Measurements from ENCODE around the gene BBOX1. TPM values are rescaled to one million over a fixed set of nuclear protein-coding genes. Genes with fewer than 3 reads are reported as not detected.

Gene BBOX1
- total RNA-seq, 2 donors from 2014 or later: not detected

DNA sequence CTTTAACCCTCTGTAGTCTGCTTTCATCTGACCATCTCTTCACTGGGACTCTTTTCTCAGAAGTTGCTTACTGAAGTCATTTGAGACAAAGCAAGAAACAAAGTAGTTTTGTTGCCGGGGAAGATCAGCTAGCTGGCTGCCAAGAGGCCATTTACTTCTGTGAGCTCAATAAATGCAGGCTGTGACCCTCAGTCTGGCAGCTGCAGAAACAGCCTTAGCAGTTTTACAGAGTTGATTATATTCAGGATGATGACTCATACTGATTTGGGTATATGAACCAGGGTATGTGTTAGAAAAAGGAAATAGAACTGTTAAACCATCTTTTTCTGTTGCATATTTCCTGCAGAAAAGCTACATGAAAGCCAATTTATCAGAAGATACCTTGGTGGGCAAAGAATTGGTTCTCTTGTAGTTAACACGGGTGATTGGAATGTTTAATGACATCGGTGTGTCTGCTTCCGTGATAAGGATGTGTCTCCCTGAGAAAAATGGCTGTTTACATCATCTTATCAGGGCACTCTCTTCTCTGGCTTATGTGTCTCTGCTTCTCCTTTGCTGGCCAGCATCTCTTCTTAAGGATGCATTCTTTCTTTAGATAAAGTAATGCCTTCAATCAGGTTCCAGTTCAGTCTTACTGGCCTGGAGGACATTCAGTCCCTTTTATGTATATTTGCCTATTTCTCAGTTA, 28.2 kb upstream of the BBOX1 start:
- H3K9me3 Mint-ChIP-seq: peaks cover 0 to 3% of the 10 kb centered on the region in 2 donors

GRCh38 chr11:27013781-27014361, 26.7 kb upstream of the BBOX1 start:
- H3K9me3 Mint-ChIP-seq: peaks cover 0 to 3% of the 10 kb centered on the region in 2 donors
- DNase-seq: no peak
- H3K27ac Mint-ChIP-seq: no peak overlapping the region
- H3K36me3 Mint-ChIP-seq (ENCODE audit: insufficient read depth in 2 of 2): no peaks in the 10 kb centered on the region
- no peaks in the 10 kb centered on the region for H3K4me1 Mint-ChIP-seq (ENCODE audit: low read depth)
- no peak for ATAC-seq (replicated peaks in 1 of 2)
- H3K27me3 Mint-ChIP-seq (ENCODE audit: low read depth): no peaks in the 10 kb centered on the region
- H3K4me3 Mint-ChIP-seq: no peak overlapping the region

More for the DNA sequence above, 28.2 kb upstream of the BBOX1 start:
- H3K27me3 Mint-ChIP-seq (ENCODE audit: low read depth): no peaks in the 10 kb centered on the region
- H3K36me3 Mint-ChIP-seq (ENCODE audit: insufficient read depth in 2 of 2): no peaks in the 10 kb centered on the region
- no peaks in the 10 kb centered on the region for H3K4me1 Mint-ChIP-seq (ENCODE audit: low read depth)
- DNase-seq: no peak
- no peak overlapping the region for H3K4me3 Mint-ChIP-seq
- H3K27ac Mint-ChIP-seq: no peak overlapping the region
- no peak for ATAC-seq (replicated peaks in 1 of 2)

- H3K27ac Mint-ChIP-seq: no peak overlapping the region
- no peaks in the 10 kb centered on the region for H3K27me3 Mint-ChIP-seq (ENCODE audit: low read depth)
- ATAC-seq (replicated peaks in 1 of 2) (no peak), DNase-seq (no peak)
- H3K36me3 Mint-ChIP-seq (ENCODE audit: insufficient read depth in 2 of 2): no peaks in the 10 kb centered on the region
- peaks cover 0 to 1% of the 10 kb centered on the region in 2 donors for H3K9me3 Mint-ChIP-seq
- no peaks in the 10 kb centered on the region for H3K4me1 Mint-ChIP-seq (ENCODE audit: low read depth)
- H3K4me3 Mint-ChIP-seq: no peak overlapping the region
These were observed 21.6 kb upstream of the BBOX1 start for GRCh38 chr11:27018902-27019529.

DNA sequence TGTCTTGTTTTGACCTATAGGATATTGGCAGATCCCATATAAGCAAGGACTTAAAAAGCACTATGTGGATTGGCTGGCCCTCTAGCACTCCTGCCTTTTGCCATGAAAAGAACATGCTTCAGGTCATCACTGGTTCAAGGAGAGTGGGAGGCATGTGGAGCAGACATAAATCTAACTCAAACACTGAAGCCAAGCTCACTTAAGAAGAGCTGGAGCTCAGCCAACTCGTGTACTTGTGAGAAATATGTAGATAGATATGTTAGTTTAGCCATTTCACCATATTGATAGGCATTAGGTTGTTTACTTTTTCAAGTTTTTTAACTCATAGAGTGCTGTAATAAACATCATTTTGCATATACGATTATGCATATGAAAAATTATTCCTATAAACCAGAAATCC, 19.9 kb upstream of the BBOX1 start:
- no peaks in the 10 kb centered on the region for H3K4me1 Mint-ChIP-seq (ENCODE audit: low read depth)
- no peak for ATAC-seq (replicated peaks in 1 of 2)
- H3K36me3 Mint-ChIP-seq (ENCODE audit: insufficient read depth in 2 of 2): no peaks in the 10 kb centered on the region
- DNase-seq: no peak
- H3K27me3 Mint-ChIP-seq (ENCODE audit: low read depth): no peaks in the 10 kb centered on the region
- no peak overlapping the region for H3K4me3 Mint-ChIP-seq
- no peak overlapping the region for H3K27ac Mint-ChIP-seq
- H3K9me3 Mint-ChIP-seq: peaks cover 1 to 4% of the 10 kb centered on the region in 2 donors

DNA sequence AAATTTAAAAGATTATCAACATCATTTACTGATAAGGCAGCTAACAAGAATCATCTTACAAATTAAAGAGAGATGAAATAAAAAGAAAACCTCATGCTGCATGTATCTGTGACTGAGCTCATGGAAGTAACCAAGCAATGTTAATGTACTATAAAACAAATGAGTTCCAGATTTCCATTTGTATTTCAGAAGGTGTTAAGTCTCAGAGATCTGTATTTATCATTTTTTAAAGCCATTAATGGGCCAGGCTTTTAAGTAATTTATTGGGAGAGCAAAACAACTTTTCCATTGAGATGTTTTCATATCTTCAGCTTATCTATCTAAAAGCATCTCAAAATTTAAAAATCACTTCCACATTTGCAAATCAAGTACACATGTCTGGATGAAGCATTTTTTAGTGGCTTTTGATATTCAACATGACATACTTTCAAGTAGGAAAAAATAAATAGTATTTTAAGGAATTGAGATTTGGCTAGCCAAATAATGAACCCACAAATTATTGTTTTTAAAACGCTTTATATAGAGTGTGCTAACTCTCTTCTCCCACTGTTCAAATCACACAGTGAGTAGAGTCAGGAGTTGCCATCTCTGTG, 17.9 kb upstream of the BBOX1 start:
- H3K4me3 Mint-ChIP-seq: no peak overlapping the region
- no peaks in the 10 kb centered on the region for H3K27me3 Mint-ChIP-seq (ENCODE audit: low read depth)
- H3K36me3 Mint-ChIP-seq (ENCODE audit: insufficient read depth in 2 of 2): no peaks in the 10 kb centered on the region
- no peak for DNase-seq
- H3K4me1 Mint-ChIP-seq (ENCODE audit: low read depth): no peaks in the 10 kb centered on the region
- ATAC-seq (replicated peaks in 1 of 2): no peak
- no peak overlapping the region for H3K27ac Mint-ChIP-seq
- peaks cover 0 to 6% of the 10 kb centered on the region in 2 donors for H3K9me3 Mint-ChIP-seq

DNA sequence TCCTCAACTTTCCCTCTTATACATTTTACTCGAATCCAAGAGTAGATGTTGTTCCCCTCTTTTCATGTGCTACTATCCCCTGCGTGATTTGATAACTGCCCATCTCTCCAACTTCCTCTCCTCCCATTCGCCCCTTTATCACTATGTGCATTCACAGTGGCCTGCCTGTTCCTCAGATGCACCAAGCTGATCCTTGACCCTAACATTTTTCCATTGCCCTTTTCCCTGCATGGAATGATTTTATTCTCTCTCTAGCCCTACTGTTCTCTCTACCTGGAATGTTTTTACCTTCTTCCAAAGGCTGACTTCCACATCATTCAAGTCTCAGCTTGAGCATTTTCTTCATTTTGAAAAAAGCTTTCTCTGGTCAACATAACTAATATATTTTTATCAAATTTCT, 15.8 kb upstream of the BBOX1 start:
- Mint-ChIP-seq H3K4me3 (no peak overlapping the region), H3K4me1 (ENCODE audit: low read depth) (no peaks in the 10 kb centered on the region), H3K27ac (no peak overlapping the region), H3K27me3 (ENCODE audit: low read depth) (no peaks in the 10 kb centered on the region), H3K36me3 (ENCODE audit: insufficient read depth in 2 of 2) (no peaks in the 10 kb centered on the region), H3K9me3 (peaks cover 0 to 6% of the 10 kb centered on the region in 2 donors)
- no peak for DNase-seq
- ATAC-seq (replicated peaks in 1 of 2): no peak

GRCh38 chr11:27025312-27025955, 15.2 kb upstream of the BBOX1 start:
- H3K27me3 Mint-ChIP-seq (ENCODE audit: low read depth): no peaks in the 10 kb centered on the region
- H3K9me3 Mint-ChIP-seq: peaks cover 0 to 6% of the 10 kb centered on the region in 2 donors
- no peaks in the 10 kb centered on the region for H3K36me3 Mint-ChIP-seq (ENCODE audit: insufficient read depth in 2 of 2)
- H3K27ac Mint-ChIP-seq: no peak overlapping the region
- DNase-seq (no peak), ATAC-seq (replicated peaks in 1 of 2) (no peak)
- no peaks in the 10 kb centered on the region for H3K4me1 Mint-ChIP-seq (ENCODE audit: low read depth)
- no peak overlapping the region for H3K4me3 Mint-ChIP-seq

- no peak overlapping the region for H3K4me3 Mint-ChIP-seq
- no peaks in the 10 kb centered on the region for H3K4me1 Mint-ChIP-seq (ENCODE audit: low read depth)
- no peaks in the 10 kb centered on the region for H3K36me3 Mint-ChIP-seq (ENCODE audit: insufficient read depth in 2 of 2)
- DNase-seq (no peak), ATAC-seq (replicated peaks in 1 of 2) (no peak)
- H3K27ac Mint-ChIP-seq: no peak overlapping the region
- peaks cover 0 to 6% of the 10 kb centered on the region in 2 donors for H3K9me3 Mint-ChIP-seq
- H3K27me3 Mint-ChIP-seq (ENCODE audit: low read depth): no peaks in the 10 kb centered on the region
These were observed 14.5 kb upstream of the BBOX1 start for GRCh38 chr11:27025957-27026733.

DNA sequence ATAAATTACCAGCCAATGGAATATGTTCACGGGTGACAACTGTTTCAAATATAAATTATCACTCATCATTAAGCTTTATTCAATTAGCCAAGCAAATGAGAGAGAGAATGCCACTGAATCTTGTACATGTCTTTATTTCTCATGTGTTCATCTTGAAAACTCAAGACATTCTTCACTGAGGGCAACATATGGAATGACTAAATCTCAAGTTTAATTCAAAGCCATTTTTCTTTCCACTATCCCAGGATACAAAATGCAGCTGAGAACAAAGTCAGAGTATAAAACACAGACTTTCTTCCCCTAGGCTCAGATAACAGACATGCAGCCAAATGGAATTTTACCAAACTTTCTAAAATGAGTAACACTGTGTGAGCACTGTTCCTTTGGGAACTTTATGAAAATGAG, 12.1 kb upstream of the BBOX1 start:
- no peak overlapping the region for H3K27ac Mint-ChIP-seq
- H3K36me3 Mint-ChIP-seq (ENCODE audit: insufficient read depth in 2 of 2): no peaks in the 10 kb centered on the region
- no peak overlapping the region for H3K4me3 Mint-ChIP-seq

DNA sequence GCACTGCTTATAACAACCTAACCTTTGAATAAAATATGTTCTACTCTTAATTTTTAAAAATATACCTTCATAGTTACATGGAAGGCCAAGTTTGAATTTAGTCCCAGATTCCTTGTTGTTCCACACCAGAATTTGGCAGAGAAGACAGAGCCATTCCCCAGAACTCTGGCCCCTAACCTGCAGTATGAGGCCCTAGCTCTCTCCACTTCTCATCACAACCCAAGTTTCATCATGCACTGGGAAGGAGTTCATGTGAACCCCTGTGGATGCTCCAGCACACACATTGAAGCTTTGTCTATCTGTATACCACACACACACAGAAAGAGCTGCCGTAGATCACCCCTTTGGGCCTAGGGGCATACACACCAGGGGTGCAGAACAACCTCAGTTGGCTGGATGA, 10.6 kb upstream of the BBOX1 start:
- Mint-ChIP-seq H3K27me3 (ENCODE audit: low read depth) (no peaks in the 10 kb centered on the region), H3K27ac (no peak overlapping the region), H3K36me3 (ENCODE audit: insufficient read depth in 2 of 2) (no peaks in the 10 kb centered on the region), H3K4me3 (no peak overlapping the region), H3K9me3 (peaks cover 13 to 20% of the 10 kb centered on the region in 2 donors), H3K4me1 (ENCODE audit: low read depth) (no peaks in the 10 kb centered on the region)
- ATAC-seq (replicated peaks in 1 of 2) (no peak), DNase-seq (no peak)

More for the DNA sequence above, 12.1 kb upstream of the BBOX1 start:
- no peaks in the 10 kb centered on the region for H3K27me3 Mint-ChIP-seq (ENCODE audit: low read depth)
- H3K4me1 Mint-ChIP-seq (ENCODE audit: low read depth): no peaks in the 10 kb centered on the region
- ATAC-seq (replicated peaks in 1 of 2) (no peak), DNase-seq (no peak)
- H3K9me3 Mint-ChIP-seq: peaks cover 6 to 17% of the 10 kb centered on the region in 2 donors

GRCh38 chr11:27031754-27032153, 8.9 kb upstream of the BBOX1 start:
- Mint-ChIP-seq H3K9me3 (peaks cover 19 to 22% of the 10 kb centered on the region in 2 donors), H3K27ac (no peak overlapping the region), H3K36me3 (ENCODE audit: insufficient read depth in 2 of 2) (no peaks in the 10 kb centered on the region), H3K27me3 (ENCODE audit: low read depth) (no peaks in the 10 kb centered on the region), H3K4me1 (ENCODE audit: low read depth) (no peaks in the 10 kb centered on the region), H3K4me3 (no peak overlapping the region)
- ATAC-seq (replicated peaks in 1 of 2) (no peak), DNase-seq (no peak)

DNA sequence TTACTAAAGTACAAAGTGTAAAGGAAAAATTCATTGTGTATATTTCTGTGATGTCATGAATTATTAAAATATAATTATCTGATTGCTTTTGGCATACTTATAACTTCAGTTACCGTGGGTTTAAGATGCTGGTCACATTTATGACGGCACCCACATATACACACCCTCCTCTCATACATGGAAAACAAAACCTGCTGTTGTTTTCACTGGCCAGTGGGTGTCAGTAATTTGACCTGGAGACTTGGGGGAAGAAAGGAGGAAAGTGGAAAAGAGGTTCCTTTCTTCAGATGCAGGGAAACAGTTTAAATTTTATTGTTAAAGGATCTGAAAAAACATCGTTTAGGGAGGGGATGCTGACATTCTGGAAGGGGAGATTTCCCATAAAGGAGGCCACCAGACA, 742 bp upstream of the BBOX1 start:
- H3K36me3 Mint-ChIP-seq (ENCODE audit: insufficient read depth in 2 of 2): no peaks in the 10 kb centered on the region
- H3K9me3 Mint-ChIP-seq: peaks cover 17 to 21% of the 10 kb centered on the region in 2 donors
- no peaks in the 10 kb centered on the region for H3K4me1 Mint-ChIP-seq (ENCODE audit: low read depth)

More for the DNA sequence above, 742 bp upstream of the BBOX1 start:
- no peaks in the 10 kb centered on the region for H3K27me3 Mint-ChIP-seq (ENCODE audit: low read depth)
- no peak for DNase-seq
- ATAC-seq (replicated peaks in 1 of 2): no peak
- no peak overlapping the region for H3K27ac Mint-ChIP-seq
- no peak overlapping the region for H3K4me3 Mint-ChIP-seq
